Keratinocyte (primary cell): ENCODE data around the gene RBFOX1. TPM values are rescaled to one million over a fixed set of nuclear protein-coding genes. Genes with fewer than 3 reads are reported as not detected.

Source experiments
- DNase-seq: peaks from one replicate; pipeline ENCODE4 v3.0.0-alpha.2; 2011; ENCODE audit warnings: low read depth, missing footprints, low spot score
- FAIRE-seq: peaks from 2 replicates; lab custom pipeline; 2011; peaks lifted over from hg19 to GRCh38; lab: Jason Lieb, UNC
- H2AFZ ChIP-seq: 2 replicates; pipeline ENCODE4 v1.6.0; 2012; ENCODE audit warnings: low read length, control low read depth, inconsistent platforms; ENCODE audit not compliant: control insufficient read depth
- H3K27ac ChIP-seq: 2 replicates; pipeline ENCODE4 v1.5.1; 2011; ENCODE audit warnings: low read length; ENCODE audit not compliant: control insufficient read depth, insufficient read depth
- H3K27me3 ChIP-seq: 3 replicates; pipeline ENCODE4 v1.6.0; 2011; ENCODE audit warnings: low read length; ENCODE audit not compliant: control insufficient read depth, insufficient read depth; ENCODE audit errors: extremely low read depth
- H3K36me3 ChIP-seq, 2 experiments: 2 replicates in 1 of 2; 3 replicates in 1 of 2; pipeline ENCODE4 v1.5.1; 2011; ENCODE audit warnings: low read length in 2 of 2, mild to moderate bottlenecking in 1 of 2; ENCODE audit not compliant: control insufficient read depth in 2 of 2, insufficient read depth in 2 of 2; ENCODE audit errors: extremely low read depth in 1 of 2
- H3K4me1 ChIP-seq: 3 replicates; pipeline ENCODE4 v1.5.1; 2011; ENCODE audit warnings: low read length; ENCODE audit not compliant: control insufficient read depth, insufficient read depth; ENCODE audit errors: extremely low read depth
- H3K4me2 ChIP-seq: 3 replicates; pipeline ENCODE4 v1.6.0; 2011; ENCODE audit warnings: low read depth, low read length; ENCODE audit not compliant: control insufficient read depth, insufficient read depth; ENCODE audit errors: extremely low read depth
- H3K4me3 ChIP-seq, 3 experiments: fragments of 200-600 bp in 1 of 3; sonication (generic) in 1 of 3; 2 replicates in 2 of 3; 3 replicates in 1 of 3; pipeline ENCODE4 v1.5.1; 2011 to 2016; ENCODE audit warnings: low read length in 3 of 3, mild to moderate bottlenecking in 3 of 3, control low read depth in 2 of 3, inconsistent platforms in 1 of 3, low read depth in 1 of 3, mixed read lengths in 1 of 3, mixed run types in 1 of 3, moderate library complexity in 1 of 3; ENCODE audit not compliant: control insufficient read depth in 2 of 3, insufficient read depth in 2 of 3; ENCODE audit errors: extremely low read depth in 1 of 3
- H3K79me2 ChIP-seq: 2 replicates; pipeline ENCODE4 v1.6.0; 2012; ENCODE audit warnings: low read length; ENCODE audit not compliant: control insufficient read depth, insufficient read depth
- H3K9ac ChIP-seq: 3 replicates; pipeline ENCODE4 v1.6.0; 2011; ENCODE audit warnings: low read length; ENCODE audit not compliant: control insufficient read depth, insufficient read depth; ENCODE audit errors: extremely low read depth
- H3K9me1 ChIP-seq: 3 replicates; pipeline ENCODE4 v1.6.0; 2011; ENCODE audit warnings: low read length; ENCODE audit not compliant: control insufficient read depth, insufficient read depth; ENCODE audit errors: extremely low read depth
- H3K9me3 ChIP-seq: 2 replicates; pipeline ENCODE4 v1.5.1; 2012; ENCODE audit warnings: low read depth, low read length; ENCODE audit not compliant: control insufficient read depth
- H4K20me1 ChIP-seq: 3 replicates; pipeline ENCODE4 v1.6.0; 2011; ENCODE audit warnings: low read length; ENCODE audit not compliant: control insufficient read depth, insufficient read depth; ENCODE audit errors: extremely low read depth
- CTCF ChIP-seq, 3 experiments: IDR thresholded peaks in 1 of 3; conservative IDR thresholded peaks in 1 of 3; optimal IDR thresholded peaks in 1 of 3; 2 replicates in 2 of 3; 3 replicates in 1 of 3; pipeline versions ENCODE3 to v1.5.1; 2011; ENCODE audit warnings: low read length in 3 of 3, mild to moderate bottlenecking in 3 of 3, moderate library complexity in 2 of 3, control low read depth in 1 of 3, inconsistent platforms in 1 of 3; ENCODE audit not compliant: insufficient read depth in 2 of 3; ENCODE audit errors: extremely low read depth in 1 of 3
- EZH2 ChIP-seq: IDR thresholded peaks from one replicate; pipeline ENCODE4 v1.6.1; 2012; ENCODE audit warnings: inconsistent platforms, mild to moderate bottlenecking, low read length, moderate library complexity
- dilution Hi-C: fragments of 300-500 bp; cut with MboI; formaldehyde crosslinking; loops from one replicate; pipeline ENCODE4 v1.7.0; 2020; ENCODE audit warnings: low sequenced_read_pairs; ENCODE audit not compliant: extremely low pct_ligation_motif_present
- polyA plus RNA-seq, 5 experiments: library from polyadenylated mRNA; depleted of rRNA in 3 of 5; stranded (reverse) in 3 of 5; stranded (forward) in 1 of 5; unstranded in 1 of 5; fragments of >200 nt; gene quantifications; 1 replicate in 1 of 5; 2 replicates in 3 of 5; 3 replicates in 1 of 5; pipeline versions ENCODE4 v1.2.1 to v1.2.3, GENCODE V29; 2011 to 2012; ENCODE audit warnings: missing spikeins in 2 of 5, low read depth in 1 of 5, low replicate concordance in 1 of 5

The RBFOX1 gene
- polyA plus RNA-seq, 1 donor (not counting 4 experiments of a cell fraction or from before 2014, with no cell fraction given) = not detected

- Histone ChIP-seq H3K4me3 (no peak overlapping the region), H3K9me3 (no peaks in the 10 kb centered on the region), H3K27ac (no peak overlapping the region), H3K9ac (no peak overlapping the region), H3K36me3 (no peaks in the 10 kb centered on the region), H2AFZ (no peak overlapping the region), H3K4me1 (no peaks in the 10 kb centered on the region), H3K4me2 (no peak overlapping the region), H3K79me2 (no peaks in the 10 kb centered on the region), H4K20me1 (no peaks in the 10 kb centered on the region), H3K9me1 (no peaks in the 10 kb centered on the region), H3K27me3 (no peaks in the 10 kb centered on the region)
- no peak for FAIRE-seq
- dilution Hi-C loops = no loop called here
- TF ChIP-seq CTCF (optimal IDR thresholded peaks at IDR 0.05 in 1 of 3, IDR thresholded peaks at IDR 0.05 in 1 of 3, conservative IDR thresholded peaks at IDR 0.05 in 1 of 3; ENCODE audit: extremely low read depth in 1 of 3, insufficient read depth in 2 of 3, low read length in 3 of 3) (no peak), EZH2 (no peak)
- DNase-seq = no peak
Observed at GRCh38 chr16:7438601-7439000, 106.0 kb downstream of the RBFOX1 start.

GRCh38 chr16:7439518-7439917, 106.9 kb downstream of the RBFOX1 start:
- Histone ChIP-seq H3K4me1 (no peaks in the 10 kb centered on the region), H3K27ac (no peak overlapping the region), H3K27me3 (no peaks in the 10 kb centered on the region), H3K4me2 (no peak overlapping the region), H3K9me1 (no peaks in the 10 kb centered on the region), H3K36me3 (no peaks in the 10 kb centered on the region), H3K79me2 (no peaks in the 10 kb centered on the region), H4K20me1 (no peaks in the 10 kb centered on the region), H3K9ac (no peak overlapping the region), H3K9me3 (no peaks in the 10 kb centered on the region), H3K4me3 (no peak overlapping the region), H2AFZ (no peak overlapping the region)
- FAIRE-seq = no peak
- DNase-seq = no peak
- TF ChIP-seq CTCF (optimal IDR thresholded peaks at IDR 0.05 in 1 of 3, IDR thresholded peaks at IDR 0.05 in 1 of 3, conservative IDR thresholded peaks at IDR 0.05 in 1 of 3; ENCODE audit: extremely low read depth in 1 of 3, insufficient read depth in 2 of 3, low read length in 3 of 3) = no peak
- no peak for TF ChIP-seq EZH2
- dilution Hi-C loops = no loop called here
